GM18867 (cell line): ENCODE measurements around the gene MKRN1.
"Not testable (repeated sequence)": the region's sequence is repeated elsewhere in the genome, so short reads cannot be mapped to it uniquely, and the experiment has no call there.

ENCODE experiments used
- ATAC-seq: cut with Tn5 transposase; IDR thresholded peaks from one replicate; pipeline ENCODE4 v1.9.1; 2021; ENCODE audit warnings: mild to moderate bottlenecking, moderate library complexity; ENCODE audit not compliant: unreplicated experiment

Gene MKRN1

GRCh38 chr7:140485500-140486265, 6.4 kb upstream of the MKRN1 start:
- ATAC-seq = no peak

GRCh38 chr7:140484951-140485499, 5.7 kb upstream of the MKRN1 start:
- ATAC-seq = no peak

- no peak for ATAC-seq
These were observed 5.2 kb upstream of the MKRN1 start for GRCh38 chr7:140484479-140484878.

- no peak for ATAC-seq
These were observed 407 bp upstream of the MKRN1 start for GRCh38 chr7:140479739-140480084.

- ATAC-seq = peak; percentile 18
These were observed 851 bp downstream of the MKRN1 start for GRCh38 chr7:140478246-140479061.

- no peak for ATAC-seq
These were observed 2.5 kb downstream of the MKRN1 start for GRCh38 chr7:140476698-140477261.

GRCh38 chr7:140475747-140476333, 3.5 kb downstream of the MKRN1 start:
- ATAC-seq = no peak

GRCh38 chr7:140463111-140463510, 16.2 kb downstream of the MKRN1 start:
- no peak for ATAC-seq

- no peak for ATAC-seq
These were observed 20.4 kb downstream of the MKRN1 start for GRCh38 chr7:140458916-140459315.

- ATAC-seq = no peak
These were observed 21.1 kb downstream of the MKRN1 start for GRCh38 chr7:140458201-140458600.

- ATAC-seq = no peak
These were observed 22.7 kb downstream of the MKRN1 start for GRCh38 chr7:140456551-140457051.

GRCh38 chr7:140455743-140456142, 23.6 kb downstream of the MKRN1 start:
- no peak for ATAC-seq

GRCh38 chr7:140454657-140455015, 24.7 kb downstream of the MKRN1 start:
- no peak for ATAC-seq

GRCh38 chr7:140453785-140454656, 25.3 kb downstream of the MKRN1 start:
- ATAC-seq = not testable (repeated sequence)

GRCh38 chr7:140453273-140453672, 26.0 kb downstream of the MKRN1 start:
- ATAC-seq = no peak

GRCh38 chr7:140451716-140452115, 27.6 kb downstream of the MKRN1 start:
- no peak for ATAC-seq

- no peak for ATAC-seq
These were observed 30.4 kb downstream of the MKRN1 start for GRCh38 chr7:140448781-140449480.

GRCh38 chr7:140447841-140448240, 31.5 kb downstream of the MKRN1 start:
- ATAC-seq = no peak

- ATAC-seq = no peak
These were observed 32.8 kb downstream of the MKRN1 start for GRCh38 chr7:140446467-140446866.

GRCh38 chr7:140441519-140441918, 37.8 kb downstream of the MKRN1 start:
- ATAC-seq = no peak
